Fibroblast of skin of back (primary cell): ENCODE data around the gene MAP2K1.
A peak's percentile ranks its signal among the peaks of the same experiment; 100 is the strongest.
"Not testable (repeated sequence)": the region's sequence is repeated elsewhere in the genome, so short reads cannot be mapped to it uniquely, and the experiment has no call there.

ENCODE experiments used
- DNase-seq: peaks from one replicate; pipeline ENCODE4 v3.0.0-alpha.2; 2013

The MAP2K1 gene

DNA sequence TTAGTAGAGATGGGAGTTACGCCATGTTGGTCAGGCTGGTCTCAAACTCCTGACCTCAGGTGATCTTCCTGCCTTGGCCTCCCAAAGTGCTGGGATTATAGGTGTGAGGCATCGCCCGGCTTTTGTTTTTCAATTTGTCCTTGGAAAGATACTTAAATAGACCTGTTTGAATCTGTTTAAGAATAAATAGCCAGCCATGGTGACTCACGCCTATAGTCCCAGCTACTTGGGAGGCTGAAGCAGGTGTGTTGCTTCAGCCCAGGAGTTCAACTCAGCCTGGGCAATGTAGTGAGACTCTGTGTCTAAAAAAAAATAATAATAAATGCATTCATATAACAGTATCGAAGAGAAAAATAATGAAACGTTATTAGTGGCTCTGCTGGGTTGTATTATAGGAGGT, 93.6 kb downstream of the MAP2K1 start:
- no peak for DNase-seq

DNA sequence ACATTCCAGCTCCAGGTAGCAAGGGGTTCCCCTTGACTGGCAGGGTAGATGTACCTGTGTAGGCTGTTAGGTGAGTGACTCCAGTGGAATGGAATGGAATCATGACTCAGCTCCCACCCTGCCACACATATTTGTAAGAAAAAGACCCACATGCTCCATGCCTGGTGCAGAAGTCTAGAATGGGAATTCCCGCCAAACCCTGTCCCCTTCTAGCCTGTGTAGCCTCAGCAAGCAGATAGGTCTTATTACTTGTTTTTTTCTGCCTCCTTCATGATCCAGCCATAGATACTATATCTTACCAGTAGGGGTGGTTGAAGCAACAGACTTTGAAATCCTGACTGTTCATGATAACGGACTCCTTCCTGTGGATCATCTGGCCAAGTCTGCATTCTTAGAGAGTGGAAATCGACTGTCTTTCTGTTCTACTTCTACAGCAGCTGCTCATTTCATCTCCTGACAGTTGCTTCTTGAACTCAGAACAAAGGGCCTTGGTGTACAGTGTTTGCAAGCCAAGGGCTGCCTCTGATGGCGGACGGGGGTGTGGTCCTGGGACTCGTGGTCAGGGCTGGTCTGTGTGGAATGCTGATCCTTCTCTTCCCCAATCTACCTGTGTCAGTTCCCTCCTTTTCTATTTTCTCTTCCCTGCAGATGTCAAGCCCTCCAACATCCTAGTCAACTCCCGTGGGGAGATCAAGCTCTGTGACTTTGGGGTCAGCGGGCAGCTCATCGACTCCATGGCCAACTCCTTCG, 94.6 kb downstream of the MAP2K1 start:
- DNase-seq: no peak

DNA sequence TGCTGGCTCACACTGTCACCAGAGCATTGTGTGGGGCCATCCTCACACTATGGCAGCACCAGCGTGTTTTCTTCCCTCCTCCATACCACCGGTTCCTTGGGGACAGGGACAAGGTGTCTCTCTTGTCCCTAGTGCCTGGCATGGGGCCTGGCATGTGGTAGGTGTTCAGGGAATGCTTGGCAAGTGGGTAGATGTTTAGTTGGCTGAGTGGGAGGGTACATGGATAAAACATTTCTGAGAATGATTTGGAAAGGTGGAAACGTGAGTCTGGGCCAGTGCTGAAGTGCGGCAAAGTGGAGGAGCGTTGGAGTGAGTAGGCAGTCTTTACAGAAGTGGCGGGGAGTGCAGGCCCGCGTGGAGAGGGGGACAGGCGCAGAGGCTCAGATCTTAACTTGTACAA, 95.8 kb downstream of the MAP2K1 start:
- no peak for DNase-seq

DNA sequence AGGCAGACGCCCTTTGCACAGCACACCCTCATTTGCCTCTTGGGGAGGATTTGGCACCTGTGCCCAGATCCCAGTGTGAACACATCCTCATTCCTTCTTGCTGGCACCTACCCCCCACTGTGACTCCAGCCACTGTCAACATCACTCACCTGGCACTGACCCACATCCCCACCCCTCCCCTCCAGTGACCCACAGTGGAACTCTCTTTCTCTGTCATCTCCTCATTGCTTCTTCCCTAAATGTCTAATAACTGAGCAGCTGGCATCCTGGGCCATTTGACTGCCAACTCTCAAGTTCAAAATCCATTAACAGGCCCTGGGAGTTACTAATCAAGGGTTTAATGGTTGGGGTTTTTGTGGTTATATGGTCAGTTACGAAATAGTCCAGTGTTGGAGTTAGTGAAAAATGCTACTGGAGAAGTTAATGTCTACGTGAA, 96.4 kb downstream of the MAP2K1 start:
- no peak for DNase-seq

DNA sequence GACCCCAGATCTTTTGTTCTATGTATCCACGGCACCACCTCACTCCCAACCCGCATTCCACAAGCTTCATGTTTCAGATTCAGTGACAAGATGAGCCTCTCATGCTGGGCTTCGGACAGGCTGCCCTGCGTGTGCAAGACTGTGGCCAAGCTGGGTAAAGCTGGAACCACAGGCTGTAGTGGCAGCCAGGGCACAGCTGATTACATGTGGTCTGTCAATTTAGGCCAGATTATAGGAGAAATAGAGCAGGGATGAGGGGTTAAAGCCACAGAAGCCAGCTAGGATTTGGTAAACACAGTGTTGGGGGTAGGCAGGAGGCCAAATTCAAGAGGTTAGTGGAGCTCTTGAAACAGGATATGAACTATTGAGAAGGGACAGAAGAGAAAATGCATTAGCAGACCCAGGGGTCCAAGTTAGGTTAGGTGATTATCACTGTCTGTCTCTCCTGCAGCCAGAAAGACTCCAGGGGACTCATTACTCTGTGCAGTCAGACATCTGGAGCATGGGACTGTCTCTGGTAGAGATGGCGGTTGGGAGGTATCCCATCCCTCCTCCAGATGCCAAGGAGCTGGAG, 97.9 kb downstream of the MAP2K1 start:
- no peak for DNase-seq

DNA sequence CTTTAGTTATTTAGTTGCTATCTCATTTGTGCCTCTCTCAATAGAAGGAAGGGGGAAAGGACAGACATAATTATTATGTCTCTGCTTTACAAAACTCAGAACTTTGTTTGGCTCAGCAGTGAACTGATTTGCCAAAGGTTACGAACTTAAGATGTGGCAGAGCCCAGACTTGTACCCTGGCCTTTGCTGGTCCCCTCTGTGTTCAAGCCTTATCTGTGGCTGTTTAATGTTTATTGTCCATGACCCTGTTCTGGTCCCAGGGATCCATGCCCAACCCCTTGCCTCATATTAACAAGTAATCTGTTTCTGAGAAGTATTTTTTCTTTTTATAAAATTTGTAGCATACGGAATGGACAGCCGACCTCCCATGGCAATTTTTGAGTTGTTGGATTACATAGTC, 100.2 kb downstream of the MAP2K1 start:
- DNase-seq: no peak

DNA sequence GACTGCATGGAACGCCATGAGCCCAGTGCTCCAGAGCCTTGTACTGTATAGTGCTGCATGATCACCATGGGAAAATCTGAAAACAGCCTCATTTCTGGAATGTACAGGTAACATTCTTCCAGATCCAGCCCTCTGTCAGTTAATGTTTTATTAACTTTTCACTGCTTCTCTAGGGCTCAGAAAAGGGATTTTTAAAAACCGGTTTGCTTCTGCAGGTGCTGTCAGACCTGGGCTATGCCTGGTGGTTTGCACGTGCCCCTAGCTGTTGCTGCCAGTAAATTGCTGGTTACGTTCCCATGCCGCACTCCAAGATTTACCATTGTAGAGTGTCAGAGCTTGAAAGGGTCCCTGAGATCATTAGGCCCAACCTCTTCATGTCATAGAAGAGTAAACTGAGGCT, 101.8 kb downstream of the MAP2K1 start:
- DNase-seq: no peak

DNA sequence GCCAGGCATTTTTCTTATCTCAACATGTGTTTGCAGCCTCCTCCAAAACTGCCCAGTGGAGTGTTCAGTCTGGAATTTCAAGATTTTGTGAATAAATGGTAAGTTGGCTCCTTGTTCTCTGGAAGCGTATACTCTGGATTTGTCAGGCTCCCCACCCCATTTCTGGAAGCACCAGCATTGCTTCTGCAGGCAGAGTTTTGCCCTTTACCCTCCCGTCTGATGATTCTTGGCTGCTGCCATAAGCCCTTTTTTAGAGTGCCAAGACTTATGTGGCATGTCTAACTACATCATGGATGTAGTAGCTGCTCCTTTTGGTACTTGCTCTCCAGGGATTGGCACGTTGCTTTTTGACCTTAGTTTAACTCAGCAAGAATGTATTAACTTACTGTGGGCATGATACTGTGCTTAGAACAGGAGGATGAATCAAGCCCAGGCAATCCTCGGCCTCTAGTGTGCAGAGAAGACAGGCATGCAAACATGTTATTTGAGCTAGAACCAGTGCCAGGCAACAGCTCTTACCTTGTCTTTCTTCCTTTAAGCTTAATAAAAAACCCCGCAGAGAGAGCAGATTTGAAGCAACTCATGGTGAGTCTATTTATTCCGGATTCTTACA, 102.6 kb downstream of the MAP2K1 start:
- DNase-seq: no peak

DNA sequence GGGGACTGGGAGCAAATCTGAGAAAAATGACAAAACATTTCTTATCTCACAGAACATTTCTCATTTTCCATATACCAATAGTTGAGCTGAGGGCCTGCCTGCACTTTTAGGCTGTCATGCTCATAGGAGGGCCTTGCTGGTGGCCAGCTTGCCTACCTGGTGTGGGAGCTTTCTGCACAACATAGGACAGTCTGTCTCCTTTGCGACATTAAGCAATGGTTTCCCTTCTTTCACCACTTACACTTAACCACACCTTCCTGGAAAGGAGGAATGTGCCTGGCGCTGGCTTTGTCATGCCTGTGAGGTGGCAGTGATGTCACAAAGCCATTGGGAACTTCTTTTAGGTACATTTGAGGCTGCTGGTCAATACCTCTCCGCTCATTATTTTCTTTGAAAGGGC, 105.1 kb downstream of the MAP2K1 start:
- DNase-seq: no peak

DNA sequence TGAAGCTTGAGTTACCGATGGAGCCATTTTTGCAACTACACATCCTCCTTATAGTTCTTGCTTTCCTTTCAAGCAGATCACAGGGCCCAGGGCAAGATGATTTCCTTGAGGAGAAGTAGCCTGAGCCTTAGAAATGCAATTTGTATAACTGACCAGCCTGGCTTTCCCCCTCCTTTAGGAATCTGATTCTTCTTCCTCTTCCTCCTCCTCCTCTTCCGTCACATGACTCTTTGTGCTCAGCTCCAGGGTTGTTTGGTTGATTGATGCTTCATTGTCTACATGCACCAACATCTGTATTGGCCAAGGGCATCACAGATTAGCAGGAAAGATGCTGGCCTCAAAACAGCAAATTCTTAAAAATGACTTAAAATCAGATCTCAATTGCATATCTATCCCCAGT, 107.5 kb downstream of the MAP2K1 start:
- DNase-seq: no peak

DNA sequence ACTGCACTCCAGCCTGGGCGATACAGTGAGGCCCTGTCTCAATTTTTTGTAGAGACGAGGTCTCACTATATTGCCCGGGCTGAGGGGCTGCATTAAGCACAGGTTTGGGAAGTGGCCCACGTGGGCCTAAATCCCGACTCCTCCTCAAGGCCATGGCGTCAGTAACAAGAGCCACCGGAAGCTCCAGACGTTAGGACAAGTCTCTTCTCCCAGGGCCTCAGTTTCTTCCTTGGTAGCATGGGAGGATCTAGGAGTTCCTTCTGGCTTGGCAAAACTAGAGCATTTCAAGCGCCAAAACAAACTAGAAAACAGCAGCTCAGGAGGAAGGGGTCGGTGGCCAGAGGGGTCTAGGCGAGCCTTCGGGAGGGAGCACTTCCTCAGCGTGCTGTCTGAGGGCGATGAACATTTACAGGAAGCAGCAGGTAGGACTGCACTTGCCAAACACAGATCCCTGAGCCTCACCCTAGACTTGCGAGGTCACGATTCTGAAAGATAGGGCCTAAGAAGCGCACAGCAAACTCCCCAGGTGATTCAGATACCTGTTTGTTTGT, 110.3 kb downstream of the MAP2K1 start:
- DNase-seq: no peak

DNA sequence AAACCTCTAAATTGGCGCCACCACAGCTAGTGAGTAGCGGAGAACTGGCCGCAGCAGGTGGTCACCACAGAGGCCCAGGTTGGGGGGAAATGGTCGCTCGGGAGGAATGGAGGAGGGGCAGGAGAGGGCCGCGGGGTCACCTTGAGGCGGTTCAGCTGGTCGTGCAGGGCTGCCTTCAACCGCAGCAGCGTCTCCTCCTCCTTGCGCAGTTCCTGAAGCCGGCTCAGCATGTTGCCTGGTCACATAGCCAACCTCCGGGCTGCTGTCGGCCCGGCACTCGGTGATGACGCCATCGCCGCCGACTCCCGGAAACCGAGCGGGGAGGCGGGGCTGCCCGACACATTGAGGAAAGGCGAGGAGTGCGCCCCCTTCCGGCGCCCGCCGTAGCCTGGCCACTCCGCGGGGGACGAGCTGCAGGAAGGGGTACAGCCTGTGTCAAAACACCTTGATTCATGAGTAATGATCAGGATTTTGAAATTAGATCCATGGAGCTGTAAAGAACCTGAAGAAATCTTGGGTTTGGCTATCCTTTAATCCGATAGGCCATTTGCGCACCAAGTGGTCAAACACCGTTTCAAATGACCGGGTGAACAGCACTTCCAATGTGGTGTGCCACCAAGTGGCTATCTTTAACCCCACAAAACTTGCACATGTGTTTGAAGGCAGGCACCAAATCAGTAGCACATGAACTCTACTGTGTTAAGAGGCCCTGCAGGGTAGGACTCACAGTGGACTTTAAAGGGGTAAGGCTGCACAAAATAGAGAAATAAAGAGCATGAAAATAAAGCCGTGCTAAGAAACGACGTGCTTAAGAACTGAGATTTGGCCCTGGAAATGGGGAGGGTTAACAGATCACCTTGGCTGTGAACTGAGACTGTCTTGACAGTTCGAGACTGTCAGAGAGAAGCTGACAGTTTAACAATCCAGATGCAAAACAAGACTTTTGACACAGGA, 111.1 kb downstream of the MAP2K1 start, which contains the start of gene SNAPC5:
SNAPC5 (minus strand) TSS at position 261 of the 954 bp plus-strand sequence; CDS start at position 230, 31 bp downstream.
- DNase-seq: peak; percentile 93

DNA sequence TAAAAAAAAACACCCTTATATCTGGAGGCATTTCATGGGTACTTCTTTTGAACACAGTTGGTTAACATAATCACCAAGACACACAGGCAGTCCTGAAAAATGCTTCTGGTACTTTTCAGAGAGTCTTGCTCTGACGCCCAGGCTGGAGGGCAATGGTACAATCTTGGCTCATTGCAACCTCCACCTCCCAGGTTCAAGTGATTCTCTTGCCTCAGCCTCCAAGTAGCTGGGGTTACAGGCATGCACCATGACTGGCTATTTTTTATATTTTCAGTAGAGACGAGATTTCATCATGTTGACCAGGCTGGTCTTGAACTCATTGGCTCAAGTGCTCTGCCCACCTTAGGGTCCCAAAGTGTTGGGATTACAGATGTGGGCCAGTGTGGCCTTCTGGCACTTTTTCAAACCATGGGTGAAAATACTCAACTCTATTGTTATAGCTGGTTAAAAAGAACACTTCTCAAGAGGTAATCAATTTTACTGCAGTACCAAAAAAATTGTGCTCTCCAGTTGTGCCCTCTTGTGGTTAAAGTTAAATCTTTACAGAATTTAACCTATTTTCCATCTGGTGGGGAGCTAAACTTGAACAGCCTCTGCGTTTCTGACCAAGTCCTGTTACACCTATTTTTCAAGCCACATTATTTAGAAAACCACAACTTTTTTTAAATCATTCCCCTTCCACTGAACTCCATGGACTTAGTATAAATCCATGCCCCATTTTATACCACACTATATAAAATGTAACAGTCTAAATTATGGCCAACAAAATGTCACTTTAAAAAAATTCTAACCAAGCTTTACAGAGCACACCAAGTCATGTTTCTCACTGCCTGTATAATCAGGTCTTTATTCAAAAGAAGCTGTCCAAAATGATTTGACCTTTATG, 112.0 kb downstream of the MAP2K1 start:
- DNase-seq: peak; percentile 53

DNA sequence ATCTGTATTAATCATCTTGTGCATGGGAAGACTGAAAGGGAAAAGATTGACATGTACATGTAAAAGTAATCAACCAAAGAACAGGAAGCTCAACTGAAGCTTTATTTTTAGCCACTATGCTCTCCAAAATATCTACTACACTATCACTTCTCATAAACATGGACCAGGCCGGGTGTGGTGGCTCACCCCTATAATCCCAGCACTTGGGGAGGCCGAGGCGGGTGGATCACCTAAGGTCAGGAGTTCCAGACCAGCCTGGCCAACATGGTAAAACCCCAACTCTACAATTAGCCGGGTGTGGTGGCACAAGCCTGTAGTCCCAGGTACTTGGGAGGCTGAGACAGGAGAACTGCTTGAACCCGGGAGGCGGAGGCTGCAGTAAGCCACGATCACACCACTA, 113.6 kb downstream of the MAP2K1 start:
- not testable (repeated sequence) for DNase-seq

DNA sequence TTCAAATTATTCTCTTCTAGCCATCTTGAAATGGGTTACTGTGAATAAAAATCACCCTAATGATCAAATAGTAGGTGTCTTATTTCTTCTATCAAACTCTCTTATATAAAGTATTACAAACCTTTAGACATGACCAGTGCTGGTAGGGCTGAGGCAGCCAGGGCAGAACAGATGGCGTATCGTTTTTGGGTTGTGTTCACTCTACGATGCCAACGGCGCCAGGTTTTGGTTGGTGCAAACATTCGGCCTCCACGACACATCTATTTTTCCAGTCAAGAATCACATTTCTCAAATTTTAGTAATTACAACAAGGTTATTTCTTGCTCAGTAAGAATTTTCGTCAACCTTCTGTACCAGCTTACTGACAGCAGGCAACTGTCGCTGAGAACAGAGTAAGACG, 115.8 kb downstream of the MAP2K1 start:
- no peak for DNase-seq

DNA sequence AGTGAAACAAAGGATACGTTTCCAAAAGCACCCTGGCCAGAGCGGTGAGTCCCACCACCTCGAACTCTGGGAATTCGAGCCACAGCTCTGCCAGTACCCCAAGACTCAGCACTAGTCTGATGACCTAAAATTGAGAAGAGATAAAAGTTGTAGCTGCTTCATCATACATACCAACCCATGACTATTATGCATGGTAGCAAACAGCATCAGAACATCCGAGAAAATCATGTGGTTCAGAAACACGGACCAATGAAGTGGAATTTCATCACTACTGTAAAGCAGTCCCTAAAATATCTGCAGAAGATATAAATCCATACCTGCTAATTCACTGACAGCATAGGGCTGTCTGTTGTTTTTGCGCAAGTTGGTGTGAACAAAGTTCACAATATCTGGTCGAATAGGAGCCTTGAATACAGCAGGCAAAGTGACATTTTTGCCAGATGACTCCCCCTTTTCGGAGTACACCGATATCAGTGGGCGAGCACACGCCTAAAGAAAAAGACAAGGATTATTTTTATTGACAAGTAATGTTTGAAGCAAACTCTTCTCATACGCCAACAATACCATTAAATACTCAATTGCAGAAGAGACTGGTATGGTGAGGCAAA, 116.4 kb downstream of the MAP2K1 start:
- DNase-seq: not testable (repeated sequence)

DNA sequence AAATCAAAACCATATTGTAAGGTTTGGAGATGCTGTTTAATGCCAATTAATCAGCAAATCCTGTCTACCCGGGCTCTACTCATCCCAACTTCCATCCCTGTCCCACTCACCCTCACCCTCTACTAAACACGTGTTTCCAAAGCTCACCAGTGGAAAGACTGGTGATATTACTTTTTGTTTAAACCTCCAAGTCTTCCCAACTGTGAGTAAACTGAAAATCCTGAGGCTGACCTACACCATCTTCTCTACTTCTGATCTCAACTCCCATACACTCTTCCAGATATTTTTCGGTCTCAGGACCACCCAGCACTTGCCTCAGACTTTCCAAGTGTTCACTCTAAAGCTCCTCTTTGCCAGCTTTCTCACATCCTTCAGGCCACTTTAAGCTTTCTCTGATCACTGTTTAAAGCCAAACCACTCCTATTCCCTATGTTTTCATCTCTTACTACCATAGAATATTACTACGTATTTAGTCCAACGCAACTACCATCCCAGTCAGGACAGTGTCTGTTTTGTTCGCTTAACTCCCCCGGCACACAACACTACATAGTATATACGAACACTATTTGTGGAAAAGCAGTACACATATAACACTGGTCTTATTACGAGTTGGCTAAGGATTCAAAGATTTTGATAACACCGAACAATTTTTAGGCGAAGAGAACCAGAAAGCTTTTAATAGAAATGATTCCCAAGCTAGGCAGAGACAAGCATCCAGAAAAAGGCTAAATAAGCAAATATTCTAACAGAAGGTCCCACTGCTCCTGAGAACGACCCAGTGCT, 117.3 kb downstream of the MAP2K1 start:
- no peak for DNase-seq

DNA sequence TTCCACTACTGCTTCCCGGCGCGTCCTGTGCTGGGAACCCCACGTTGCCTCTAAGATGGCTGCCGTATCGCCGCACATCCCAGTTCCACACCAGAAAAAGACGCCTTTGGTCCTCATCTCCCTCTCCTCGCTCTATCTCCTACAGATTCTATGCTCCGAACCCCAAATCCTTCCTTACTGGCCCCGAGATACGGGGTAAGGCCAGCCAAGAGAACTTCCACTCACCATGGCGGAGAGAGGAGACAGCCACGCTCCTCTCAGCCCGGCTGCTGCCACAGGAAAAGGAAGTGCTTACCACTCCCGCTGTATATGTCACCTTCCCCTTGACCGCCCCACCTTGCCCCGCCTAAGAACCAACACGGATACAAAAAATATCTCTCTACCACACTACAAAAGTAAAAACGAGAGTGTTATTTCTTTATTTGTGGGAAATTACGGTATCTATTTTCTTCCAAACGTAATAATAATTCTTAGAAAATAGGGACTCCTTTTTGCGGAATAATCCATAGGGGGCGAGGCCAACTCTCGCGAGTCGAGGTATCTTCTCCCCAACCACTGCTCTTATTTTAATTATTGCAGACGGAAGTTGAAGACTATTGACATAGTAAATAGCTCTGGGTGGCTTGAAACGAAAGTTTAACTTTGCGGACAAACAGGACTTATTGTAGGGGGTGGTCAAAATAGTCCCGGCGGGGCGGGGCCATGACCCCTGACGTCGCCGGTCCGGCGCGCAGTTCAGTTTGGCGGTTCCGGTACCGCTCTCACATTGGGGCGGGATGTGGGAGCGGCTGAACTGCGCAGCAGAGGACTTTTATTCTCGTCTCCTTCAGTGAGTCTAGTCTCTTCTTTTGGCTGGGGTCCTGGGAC, 118.1 kb downstream of the MAP2K1 start, which contains the start of the genes RPL4 and ZWILCH:
RPL4 (minus strand) TSS at position 293 of the 867 bp plus-strand sequence; CDS start at position 228, 65 bp downstream.
ZWILCH (plus strand) TSS at position 764 of the 867 bp plus-strand sequence; CDS start at position 777, 13 bp downstream.
- DNase-seq: peak; percentile 89

DNA sequence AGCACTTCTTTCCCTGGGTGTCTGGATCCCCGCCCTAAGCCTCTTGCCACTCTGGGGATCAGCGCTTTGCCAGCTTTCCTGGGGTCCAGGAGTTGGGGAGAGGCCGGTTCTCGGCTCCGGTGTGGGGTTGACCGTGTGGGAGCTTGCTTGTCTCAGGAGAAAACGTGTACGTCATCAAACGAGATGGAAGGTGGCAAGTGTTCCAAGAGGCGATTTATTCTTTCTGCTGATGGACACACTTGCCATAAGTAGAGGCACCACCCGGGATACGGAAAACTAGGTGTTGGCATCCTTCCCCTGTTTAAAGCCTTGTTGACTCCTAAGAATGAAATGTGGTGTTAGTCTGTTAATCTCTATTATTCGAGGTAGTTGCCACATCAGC, 118.7 kb downstream of the MAP2K1 start:
- DNase-seq: no peak
